Urinary bladder (tissue), 4 donors: Measurements from ENCODE around the gene PNPLA7. TPM values are rescaled to one million over a fixed set of nuclear protein-coding genes. Genes with fewer than 3 reads are reported as not detected.

Source experiments
- DNase-seq: peaks from one replicate; pipeline ENCODE4 v3.0.0-alpha.2; 2015; ENCODE audit errors: extremely low spot score
- H3K27ac ChIP-seq: one replicate; pipeline ENCODE4 v1.5.1; 2013; ENCODE audit warnings: low read depth, mild to moderate bottlenecking, moderate library complexity
- H3K36me3 ChIP-seq: one replicate; pipeline ENCODE4 v1.6.1; 2013; ENCODE audit warnings: mild to moderate bottlenecking, moderate library complexity; ENCODE audit not compliant: insufficient read depth
- H3K4me1 ChIP-seq: one replicate; pipeline ENCODE4 v1.6.1; 2013; ENCODE audit warnings: mild to moderate bottlenecking, moderate library complexity; ENCODE audit not compliant: insufficient read depth
- H3K4me3 ChIP-seq: one replicate; pipeline ENCODE4 v1.5.1; 2013; ENCODE audit warnings: low read depth, low read length
- WGBS: extraction: QIAGEN DNeasy Blood & Tissue Kit; methylation state at CpG from one replicate; pipeline ENCODE4 v1.1.7; 2013; 5-methylcytosine and 5-hydroxymethylcytosine counted together
- polyA plus RNA-seq: library from polyadenylated mRNA; stranded (reverse); fragments of 200-250 nt; gene quantifications from one replicate; pipeline ENCODE4 v1.2.3, GENCODE V29; 2013
- total RNA-seq: library from RNA; depleted of rRNA; stranded (reverse); fragments of >200 nt; gene quantifications from one replicate; pipeline ENCODE4 v1.2.3, GENCODE V29; 2014
- donor health status: healthy with polysubstance abuse.
- donor health status: healthy.

The PNPLA7 gene
- total and polyA plus RNA-seq, 2 donors, result 1.1 to 6.4 TPM

GRCh38 chr9:137435980-137436760 lies 114.0 kb downstream of the PNPLA7 start:
- no peaks in the 10 kb centered on the region for H3K36me3 ChIP-seq
- no peak overlapping the region for H3K4me3 ChIP-seq
- H3K4me1 ChIP-seq, result no peaks in the 10 kb centered on the region
- DNase-seq, result no peak
- 71% methylated on average over 42 of the region's 42 CpGs for WGBS
- H3K27ac ChIP-seq, result no peak overlapping the region

- 79% methylated on average over 20 of the region's 20 CpGs for WGBS
- Histone ChIP-seq H3K4me1 (peaks cover 1% of the 10 kb centered on the region), H3K4me3 (no peak overlapping the region), H3K36me3 (no peaks in the 10 kb centered on the region), H3K27ac (no peak overlapping the region)
- DNase-seq, result no peak
Observed at GRCh38 chr9:137435381-137435891, 114.8 kb downstream of the PNPLA7 start.

- 86% methylated on average over 43 of the region's 43 CpGs for WGBS
- Histone ChIP-seq H3K27ac (no peak overlapping the region), H3K4me1 (peaks cover 1% of the 10 kb centered on the region), H3K4me3 (no peak overlapping the region), H3K36me3 (no peaks in the 10 kb centered on the region)
- no peak for DNase-seq
Observed at GRCh38 chr9:137434498-137435380, 115.5 kb downstream of the PNPLA7 start.

- H3K36me3 ChIP-seq, result no peaks in the 10 kb centered on the region
- no peak overlapping the region for H3K4me3 ChIP-seq
- WGBS, result 83% methylated on average over 26 of the region's 26 CpGs
- no peak for DNase-seq
- H3K4me1 ChIP-seq, result peaks cover 1% of the 10 kb centered on the region
- no peak overlapping the region for H3K27ac ChIP-seq
Observed at GRCh38 chr9:137433916-137434431, 116.2 kb downstream of the PNPLA7 start.

- H3K4me1 ChIP-seq, result peaks cover 1% of the 10 kb centered on the region
- no peak overlapping the region for H3K4me3 ChIP-seq
- no peaks in the 10 kb centered on the region for H3K36me3 ChIP-seq
- no peak for DNase-seq
- no peak overlapping the region for H3K27ac ChIP-seq
- WGBS, result 82% methylated on average over 19 of the region's 19 CpGs
Observed at GRCh38 chr9:137433349-137433915, 116.8 kb downstream of the PNPLA7 start.

DNA sequence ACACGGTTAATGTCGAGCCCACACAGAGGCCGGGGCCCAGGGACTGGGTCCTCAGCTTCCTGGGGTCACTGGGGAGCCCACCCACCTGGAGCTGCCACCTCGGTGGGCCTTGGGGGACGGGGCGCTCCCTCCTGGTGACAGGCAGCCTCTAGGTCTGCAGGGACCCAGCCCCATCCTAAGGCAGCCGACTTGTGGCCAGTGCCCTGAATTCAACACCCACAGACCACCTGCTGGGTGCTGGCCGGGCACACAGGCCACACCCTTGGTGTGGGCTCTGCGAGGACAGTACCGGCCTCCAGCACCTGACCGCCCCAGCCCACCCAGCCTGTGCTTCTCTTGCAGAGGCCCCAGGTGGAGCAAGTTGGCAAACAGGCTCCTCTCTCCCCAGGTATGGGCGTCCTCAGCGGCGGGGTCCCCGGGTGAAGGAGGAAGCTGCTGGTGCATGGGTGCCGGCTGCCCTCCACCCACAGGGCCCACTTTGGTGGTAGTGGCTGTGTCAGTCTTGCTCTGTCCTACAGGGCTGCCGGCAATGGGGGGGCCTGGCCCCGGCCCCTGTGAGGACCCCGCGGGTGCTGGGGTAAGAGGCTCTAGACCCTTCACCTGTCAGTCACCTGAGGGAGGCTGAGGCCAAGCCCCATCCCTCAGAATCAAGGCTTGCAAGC lies 117.4 kb downstream of the PNPLA7 start:
- Histone ChIP-seq H3K27ac (no peak overlapping the region), H3K4me3 (no peak overlapping the region), H3K4me1 (peaks cover 1% of the 10 kb centered on the region), H3K36me3 (no peaks in the 10 kb centered on the region)
- WGBS, result 91% methylated on average over 20 of the region's 20 CpGs
- no peak for DNase-seq

GRCh38 chr9:137431416-137431931 lies 118.7 kb downstream of the PNPLA7 start:
- no peak for DNase-seq
- Histone ChIP-seq H3K4me3 (no peak overlapping the region), H3K36me3 (no peaks in the 10 kb centered on the region), H3K27ac (no peak overlapping the region), H3K4me1 (peaks cover 1% of the 10 kb centered on the region)
- WGBS, result 80% methylated on average over 21 of the region's 21 CpGs

DNA sequence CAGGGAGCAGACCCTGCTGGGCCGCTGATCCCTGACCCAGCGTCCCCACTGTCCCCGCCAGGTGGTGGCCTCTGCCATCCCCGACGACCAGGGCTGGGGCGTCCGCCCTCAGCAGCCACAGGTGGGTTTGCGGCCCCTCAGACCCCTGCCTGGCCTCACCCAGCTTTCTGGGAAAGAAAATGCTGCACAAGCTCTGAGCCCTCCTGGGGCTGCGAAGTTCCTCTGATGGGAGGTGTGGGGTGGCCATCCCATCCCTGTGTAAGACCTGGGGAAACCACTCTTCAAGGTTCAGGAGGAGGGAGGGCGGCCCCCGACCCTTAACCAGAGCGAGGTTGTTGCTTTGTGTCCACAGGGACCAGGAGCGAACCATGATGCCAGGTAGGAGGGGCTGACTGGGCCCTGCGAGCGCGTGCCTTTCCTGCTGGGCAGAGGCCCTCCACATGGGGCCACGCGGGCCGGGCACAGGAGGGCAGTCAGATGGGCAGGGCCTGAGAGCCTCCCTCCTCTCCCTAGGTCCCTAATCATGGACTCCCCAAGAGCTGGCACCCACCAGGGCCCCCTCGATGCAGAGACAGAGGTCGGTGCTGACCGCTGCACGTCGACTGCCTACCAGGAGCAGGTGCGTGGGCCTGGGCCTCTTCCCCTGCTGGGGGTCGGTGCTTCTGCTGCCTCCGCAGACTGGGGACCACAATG lies 119.3 kb downstream of the PNPLA7 start:
- 80% methylated on average over 27 of the region's 27 CpGs for WGBS
- Histone ChIP-seq H3K36me3 (no peaks in the 10 kb centered on the region), H3K4me3 (no peak overlapping the region), H3K27ac (no peak overlapping the region), H3K4me1 (peaks cover 1% of the 10 kb centered on the region)
- DNase-seq, result no peak

GRCh38 chr9:137429974-137430722 lies 120.1 kb downstream of the PNPLA7 start:
- 57% methylated on average over 34 of the region's 34 CpGs for WGBS
- no peak overlapping the region for H3K27ac ChIP-seq

GRCh38 chr9:137429546-137429890 lies 120.7 kb downstream of the PNPLA7 start:
- Histone ChIP-seq H3K27ac (no peak overlapping the region), H3K4me3 (no peak overlapping the region), H3K4me1 (peaks cover 1% of the 10 kb centered on the region), H3K36me3 (no peaks in the 10 kb centered on the region)
- no peak for DNase-seq
- WGBS, result 90% methylated on average over 14 of the region's 14 CpGs

More at GRCh38 chr9:137429974-137430722, 120.1 kb downstream of the PNPLA7 start:
- Histone ChIP-seq H3K4me1 (peaks cover 1% of the 10 kb centered on the region), H3K4me3 (no peak overlapping the region), H3K36me3 (no peaks in the 10 kb centered on the region)
- DNase-seq, result no peak

GRCh38 chr9:137428841-137429545 lies 121.2 kb downstream of the PNPLA7 start:
- Histone ChIP-seq H3K36me3 (no peaks in the 10 kb centered on the region), H3K4me3 (no peak overlapping the region), H3K27ac (no peak overlapping the region), H3K4me1 (peaks cover 1% of the 10 kb centered on the region)
- 81% methylated on average over 27 of the region's 27 CpGs for WGBS
- DNase-seq, result no peak
